HepG2 (cell line): ENCODE measurements around the gene SDR42E2. TPM values are rescaled to one million over a fixed set of nuclear protein-coding genes. Genes with fewer than 3 reads are reported as not detected.

Experiments
- ATF7-NPFF ChIP-seq: sonication (generic); formaldehyde crosslinking; IDR thresholded peaks from 2 replicates; pipeline ENCODE4 v1.8.1; 2023; ENCODE audit warnings: mild to moderate bottlenecking, low read depth, missing genetic modification reagents, moderate library complexity
- CBX1 ChIP-seq: IDR thresholded peaks from one replicate; pipeline ENCODE4 v1.6.1; 2016; ENCODE audit warnings: antibody characterized with exemption, low read depth
- ETS1 ChIP-seq: sonication (generic); formaldehyde crosslinking; IDR thresholded peaks from 2 replicates; pipeline ENCODE4 v1.4.0; 2020; ENCODE audit warnings: missing genetic modification reagents
- FOXA3 ChIP-seq: IDR thresholded peaks from 2 replicates; pipeline ENCODE4 v1.6.1; 2016; ENCODE audit warnings: missing genetic modification reagents, missing compliant biosample characterization
- FOXC1 ChIP-seq: sonication (generic); formaldehyde crosslinking; IDR thresholded peaks from 2 replicates; pipeline ENCODE4 v1.8.0; 2022; ENCODE audit warnings: mild to moderate bottlenecking, missing genetic modification reagents, borderline replicate concordance
- HDAC1 ChIP-seq: sonication (generic); formaldehyde crosslinking; IDR thresholded peaks from 2 replicates; pipeline ENCODE4 v1.5.1; 2020; ENCODE audit warnings: mild to moderate bottlenecking, missing genetic modification reagents
- MED13 ChIP-seq: sonication (generic); formaldehyde crosslinking; IDR thresholded peaks from 2 replicates; pipeline ENCODE4 v1.5.0; 2020; ENCODE audit warnings: missing genetic modification reagents
- MLXIP ChIP-seq: sonication (generic); formaldehyde crosslinking; IDR thresholded peaks from 2 replicates; pipeline ENCODE4 v1.9.0; 2021; ENCODE audit warnings: missing genetic modification reagents, borderline replicate concordance
- MTA1 ChIP-seq: sonication (generic); formaldehyde crosslinking; IDR thresholded peaks from 2 replicates; pipeline ENCODE4 v1.4.0; 2020; ENCODE audit warnings: missing genetic modification reagents, mild to moderate bottlenecking, borderline replicate concordance
- POGZ ChIP-seq: sonication (generic); formaldehyde crosslinking; IDR thresholded peaks from 2 replicates; pipeline ENCODE4 v1.4.0; 2020; ENCODE audit warnings: mild to moderate bottlenecking, missing genetic modification reagents
- RXRB ChIP-seq: IDR thresholded peaks from 2 replicates; pipeline ENCODE4 v1.6.1; 2016; ENCODE audit warnings: borderline replicate concordance, missing genetic modification reagents, missing compliant biosample characterization
- TFDP2 ChIP-seq: sonication (generic); formaldehyde crosslinking; IDR thresholded peaks from 2 replicates; pipeline ENCODE4 v1.4.0; 2020; ENCODE audit warnings: missing genetic modification reagents
- YEATS4 ChIP-seq: sonication (generic); formaldehyde crosslinking; IDR thresholded peaks from 2 replicates; pipeline ENCODE4 v1.4.0; 2020; ENCODE audit warnings: missing genetic modification reagents, borderline replicate concordance
- ZBTB42 ChIP-seq: sonication (generic); formaldehyde crosslinking; IDR thresholded peaks from 2 replicates; pipeline ENCODE4 v1.5.0; 2020; ENCODE audit warnings: mild to moderate bottlenecking, missing genetic modification reagents
- ZBTB49 ChIP-seq: sonication (generic); formaldehyde crosslinking; IDR thresholded peaks from 2 replicates; pipeline ENCODE4 v1.4.0; 2020; ENCODE audit warnings: missing genetic modification reagents, borderline replicate concordance
- ZNF577 ChIP-seq: sonication (generic); formaldehyde crosslinking; IDR thresholded peaks from 2 replicates; pipeline ENCODE4 v1.4.0; 2020; ENCODE audit warnings: mild to moderate bottlenecking, low read depth, missing genetic modification reagents, borderline replicate concordance
- ZNF704 ChIP-seq: sonication (generic); formaldehyde crosslinking; IDR thresholded peaks from 2 replicates; pipeline ENCODE4 v1.8.1; 2023; ENCODE audit warnings: mild to moderate bottlenecking, inconsistent platforms, moderate library complexity, missing genetic modification reagents, borderline replicate concordance
- ZNF878 ChIP-seq: sonication (generic); formaldehyde crosslinking; IDR thresholded peaks from 2 replicates; pipeline ENCODE4 v1.8.1; 2023; ENCODE audit warnings: mild to moderate bottlenecking, missing genetic modification reagents, moderate library complexity
- polyA plus RNA-seq, 8 experiments: library from polyadenylated mRNA; depleted of rRNA in 3 of 8; stranded (reverse) in 7 of 8; unstranded in 1 of 8; fragments of >200 nt; fragmentation: Illumina TruSeq in 4 of 8; extraction: Trizol in 4 of 8; gene quantifications; 2 replicates each; pipeline versions ENCODE4 v1.2.1 to v1.2.3, GENCODE V29; 2011 to 2016; ENCODE audit warnings: low read depth in 4 of 8, missing spikeins in 1 of 8, mixed read lengths in 1 of 8; ENCODE audit not compliant: insufficient read depth in 1 of 8
- total RNA-seq, 5 experiments: library from RNA; depleted of rRNA; stranded (reverse); fragments of >200 nt; fragmentation: Illumina TruSeq; extraction: Trizol; gene quantifications; 2 replicates each; pipeline ENCODE4 v1.2.3, GENCODE V29; 2016; ENCODE audit warnings: low read depth in 1 of 5
- TF ChIP-seq, protein P1 (sequence below): sonication (generic); formaldehyde crosslinking; IDR thresholded peaks from 2 replicates; pipeline ENCODE4 v1.4.0; 2020; ENCODE audit warnings: mild to moderate bottlenecking, missing genetic modification reagents

The SDR42E2 gene
- total and polyA plus RNA-seq, 2 of the 13 experiments (the other 11 are each of a cell fraction or from before 2014, with no cell fraction given), result 0.05 to 0.11 TPM

- no peak for TF ChIP-seq ZBTB49 (CRISPR knock-in tag)
- TF ChIP-seq POGZ (CRISPR knock-in tag), result peak; percentile 55; the same call in 1 of the 2 replicates
- TF ChIP-seq MLXIP, result no peak
- peak; percentile 93 for TF ChIP-seq MTA1 (CRISPR knock-in tag)
- peak; percentile 95 for TF ChIP-seq YEATS4
- TF ChIP-seq MED13, result peak; percentile 72
- 0 out of 2 replicates have a peak, but pooled peaks have one; percentile 76 for TF ChIP-seq ETS1 (CRISPR knock-in tag)
- peak; percentile 93 for TF ChIP-seq FOXC1 (CRISPR knock-in tag)
- peak; percentile 78; the same call in 1 of the 2 replicates for TF ChIP-seq ZNF577
- TF ChIP-seq FOXA3 (CRISPR knock-in tag), result peak; percentile 37; the same call in 1 of the 2 replicates
- TF ChIP-seq, protein P1, sequence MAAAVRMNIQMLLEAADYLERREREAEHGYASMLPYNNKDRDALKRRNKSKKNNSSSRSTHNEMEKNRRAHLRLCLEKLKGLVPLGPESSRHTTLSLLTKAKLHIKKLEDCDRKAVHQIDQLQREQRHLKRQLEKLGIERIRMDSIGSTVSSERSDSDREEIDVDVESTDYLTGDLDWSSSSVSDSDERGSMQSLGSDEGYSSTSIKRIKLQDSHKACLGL (CRISPR knock-in tag), result peak; percentile 93; the same call in 1 of the 2 replicates
- TF ChIP-seq ATF7-NPFF (CRISPR knock-in tag), result peak; percentile 98
- TF ChIP-seq RXRB (CRISPR knock-in tag), result peak; percentile 57; the same call in 1 of the 2 replicates
- peak; percentile 94 for TF ChIP-seq CBX1
- no peak for TF ChIP-seq TFDP2 (CRISPR knock-in tag)
- peak; percentile 93 for TF ChIP-seq HDAC1 (CRISPR knock-in tag)
- peak; percentile 81; the same call in 1 of the 2 replicates for TF ChIP-seq ZBTB42 (CRISPR knock-in tag)
- no peak for TF ChIP-seq ZNF878 (CRISPR knock-in tag)
- TF ChIP-seq ZNF704 (CRISPR knock-in tag), result peak; percentile 92; the same call in 1 of the 2 replicates
Measured at GRCh38 chr16:22190081-22190775, 27.9 kb downstream of the SDR42E2 start (continued).
